Right renal pelvis (tissue), 4 donors: Measurements from ENCODE around the gene PCSK7. TPM values are rescaled to one million over a fixed set of nuclear protein-coding genes. Genes with fewer than 3 reads are reported as not detected.
A peak's percentile ranks its signal among the peaks of the same experiment; 100 is the strongest.
"Not testable (repeated sequence)": the region's sequence is repeated elsewhere in the genome, so short reads cannot be mapped to it uniquely, and the experiment has no call there.

Experiments used
- DNase-seq, 4 donors: peaks; one replicate each; pipeline ENCODE4 v3.0.0-alpha.2; 2013; ENCODE audit warnings: low read depth in 4 of 4, low spot score in 3 of 4, missing footprints in 1 of 4
- polyA plus RNA-seq, 4 donors: library from polyadenylated mRNA; unstranded; fragments of 120-200 nt; gene quantifications; one replicate each; pipeline ENCODE4 v1.2.1, GENCODE V29; 2013; ENCODE audit not compliant: insufficient read length in 4 of 4

Gene PCSK7
- polyA plus RNA-seq, 4 donors = 20.7 to 22.3 (median 21.4) TPM

- DNase-seq = no peak
These were observed 46.0 kb downstream of the PCSK7 start for GRCh38 chr11:117185736-117186430.

- no peak for DNase-seq
These were observed 48.0 kb downstream of the PCSK7 start for GRCh38 chr11:117183724-117184349.

GRCh38 chr11:117183178-117183577, 48.7 kb downstream of the PCSK7 start:
- DNase-seq = not testable (repeated sequence)

- no peak for DNase-seq
These were observed 49.3 kb downstream of the PCSK7 start for GRCh38 chr11:117182551-117182935.

- DNase-seq = no peak
These were observed 50.0 kb downstream of the PCSK7 start for GRCh38 chr11:117181586-117182550.

GRCh38 chr11:117180661-117181585, 51.0 kb downstream of the PCSK7 start:
- DNase-seq = no peak

- DNase-seq = no peak
These were observed 51.9 kb downstream of the PCSK7 start for GRCh38 chr11:117180020-117180419.

GRCh38 chr11:117179048-117179999, 52.5 kb downstream of the PCSK7 start:
- DNase-seq = no peak

GRCh38 chr11:117178210-117179034, 53.5 kb downstream of the PCSK7 start, which contains the start of gene SIDT2:
Gene SIDT2 (plus strand): TSS chr11:117178743. CDS start chr11:117179264, 521 bp downstream.
- peak; percentile 89 to 93 (median 92) for DNase-seq

- no peak for DNase-seq
These were observed 54.2 kb downstream of the PCSK7 start for GRCh38 chr11:117177534-117178209.

GRCh38 chr11:117176186-117176585, 55.7 kb downstream of the PCSK7 start:
- DNase-seq = no peak

- DNase-seq = no peak
These were observed 56.1 kb downstream of the PCSK7 start for GRCh38 chr11:117175781-117176180.

- DNase-seq = no peak
These were observed 56.8 kb downstream of the PCSK7 start for GRCh38 chr11:117175104-117175503.

- no peak for DNase-seq
These were observed 59.0 kb downstream of the PCSK7 start for GRCh38 chr11:117172724-117173421.

GRCh38 chr11:117171404-117172061, 60.3 kb downstream of the PCSK7 start:
- DNase-seq = no peak

- no peak for DNase-seq
These were observed 60.9 kb downstream of the PCSK7 start for GRCh38 chr11:117171007-117171403.
